Stimulated activated CD8-positive, alpha-beta memory T cell treated with anti-CD3 and anti-CD28 coated beads, Interleukin-4, amount 100 ng/mL, for 1 hour (primary cell): Measurements from ENCODE around the gene KIRREL3.

ENCODE experiments used
- DNase-seq, 2 donors: peaks; one replicate each; pipeline ENCODE4 v3.0.0-alpha.2; 2020; ENCODE audit warnings: low read depth in 2 of 2, low spot score in 1 of 2

KIRREL3 gene

DNA sequence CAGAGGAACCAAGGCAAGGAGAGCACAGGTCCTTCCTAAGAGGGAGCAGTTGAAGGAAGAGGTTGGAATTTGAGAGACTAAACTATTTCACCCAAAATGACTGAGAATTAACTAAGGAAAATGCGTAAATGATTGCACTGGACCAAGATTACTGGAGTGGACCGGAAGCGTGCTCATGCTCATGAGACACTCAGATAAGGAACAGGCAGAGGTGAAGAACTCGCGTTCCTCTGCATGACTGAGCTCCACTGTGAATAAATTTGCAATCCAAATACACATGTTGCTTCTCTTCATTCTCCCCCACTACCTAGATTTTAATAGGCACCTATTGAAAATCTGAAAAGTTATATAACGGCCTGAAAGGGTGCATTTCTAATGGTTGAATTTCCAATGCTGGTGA is 207.0 kb downstream of the KIRREL3 start:
- DNase-seq, result no peak

DNA sequence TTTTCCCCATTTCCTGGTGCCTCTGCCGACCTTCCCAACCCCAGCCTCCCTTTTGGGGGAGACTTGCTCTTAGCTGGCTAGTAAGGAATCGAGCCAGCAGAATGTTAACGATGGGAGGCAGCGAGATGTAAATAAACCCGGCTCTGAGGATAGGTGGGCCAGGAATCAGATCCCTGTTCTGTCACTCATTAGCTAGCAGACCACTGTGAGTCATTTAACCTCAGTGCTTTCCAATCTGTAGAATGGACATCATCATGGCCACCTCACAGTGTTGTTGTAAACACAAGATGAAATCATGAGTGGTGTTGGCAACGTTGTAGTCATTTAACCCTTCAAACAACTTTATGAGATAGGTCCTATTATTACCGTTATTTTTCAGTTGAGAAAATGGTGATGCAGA is 208.6 kb downstream of the KIRREL3 start:
- DNase-seq, result no peak

DNA sequence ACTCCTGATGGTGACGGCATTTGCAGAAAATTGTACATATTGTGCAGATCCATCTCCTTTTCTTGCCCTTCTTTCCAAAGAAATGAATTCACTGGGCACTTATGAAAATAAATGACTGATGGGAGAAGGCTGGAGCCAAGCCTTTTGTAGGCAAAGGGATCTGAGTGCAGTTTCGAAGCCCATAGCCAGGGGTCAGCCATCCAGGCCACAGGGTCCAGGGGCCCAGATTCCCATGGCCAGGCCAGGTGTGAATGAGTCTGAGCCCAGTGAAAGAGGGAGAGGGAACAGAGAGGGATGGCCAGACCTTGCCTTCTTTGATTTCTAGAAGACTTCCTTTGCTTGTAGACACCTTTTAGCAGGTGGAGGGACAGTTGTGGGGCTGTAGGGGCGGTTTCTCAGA is 209.1 kb downstream of the KIRREL3 start:
- no peak for DNase-seq

DNA sequence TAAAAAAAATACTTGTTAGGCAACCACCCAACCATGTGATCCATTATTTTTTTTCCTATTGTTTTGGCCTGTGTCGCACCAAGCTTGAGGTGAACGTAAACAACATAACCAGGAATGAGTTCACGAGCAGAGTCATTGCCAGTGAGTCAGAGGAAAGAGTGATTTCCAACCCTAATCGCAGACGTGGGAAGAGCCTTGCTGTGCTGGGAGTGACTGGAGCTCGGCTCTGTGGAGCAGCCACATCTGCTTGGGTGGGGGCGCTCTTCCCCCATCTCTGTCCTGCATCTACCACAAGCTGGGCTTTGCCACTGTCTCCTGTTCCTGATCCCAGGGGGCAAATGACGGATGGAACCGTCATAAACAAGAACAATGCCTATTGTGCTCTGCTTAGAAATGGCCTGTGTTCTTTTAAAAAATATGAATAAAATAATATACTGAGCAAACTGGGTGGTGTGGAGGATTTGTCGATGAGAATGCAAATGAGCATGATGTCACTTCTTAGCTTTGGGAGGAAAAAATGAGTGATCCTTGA is 210.0 kb downstream of the KIRREL3 start:
- no peak for DNase-seq

DNA sequence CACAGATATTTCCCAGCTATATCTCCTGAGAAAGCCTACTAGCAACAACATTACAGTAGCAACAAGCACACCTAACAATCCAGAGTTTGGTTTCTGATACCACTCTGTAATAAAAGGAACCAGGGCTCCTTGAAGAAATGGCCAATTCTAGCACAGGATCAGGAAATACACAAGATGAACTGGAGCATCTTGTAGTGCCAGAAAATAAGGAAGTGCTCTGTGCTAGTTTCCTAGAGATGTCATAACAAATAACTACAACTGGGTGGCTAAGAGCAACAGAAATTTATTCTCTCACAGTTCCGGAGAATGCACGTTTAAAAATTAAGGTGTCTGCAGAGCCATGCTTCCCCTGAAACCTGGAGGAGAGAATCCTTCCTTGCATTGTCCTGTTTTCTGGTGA is 217.8 kb downstream of the KIRREL3 start:
- DNase-seq, result no peak

DNA sequence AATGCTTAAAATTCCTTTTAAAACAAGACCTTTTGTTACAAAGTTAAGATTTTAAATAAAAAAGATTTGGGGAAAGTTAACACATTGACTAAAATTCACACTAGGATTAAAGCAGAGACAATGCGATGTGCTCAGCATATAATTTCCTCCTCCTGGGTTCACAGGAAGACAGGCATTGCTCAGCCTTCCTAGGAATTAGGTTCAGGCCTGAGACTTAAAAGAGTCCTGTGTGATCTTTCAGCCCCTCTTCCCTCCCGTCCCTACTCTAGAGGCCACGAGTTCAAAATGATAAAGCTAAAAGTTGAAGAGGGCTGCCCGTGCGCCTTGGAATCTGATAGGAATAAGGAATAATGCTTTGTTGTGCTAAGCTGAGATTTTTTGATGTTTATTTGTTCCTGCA is 218.6 kb downstream of the KIRREL3 start:
- DNase-seq, result no peak

DNA sequence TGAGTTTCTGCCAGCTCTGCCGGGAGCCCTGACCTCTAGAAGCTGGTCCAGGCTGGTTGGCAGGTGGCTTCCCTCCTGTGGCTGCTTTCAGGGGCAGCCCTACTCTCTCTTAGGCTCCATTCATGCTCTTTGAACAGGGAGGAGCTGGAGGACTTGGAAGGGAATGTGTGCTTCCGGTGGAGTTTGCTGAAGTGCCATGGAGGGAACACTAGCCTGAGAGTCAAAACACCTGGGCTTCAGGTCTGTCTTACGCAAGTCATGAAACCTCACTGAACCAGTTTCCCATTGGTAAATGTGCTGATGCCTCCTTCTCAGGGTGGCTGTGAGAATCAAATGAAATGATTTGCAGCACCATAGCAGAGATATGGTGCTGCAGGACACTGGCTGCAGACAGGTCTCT is 224.5 kb downstream of the KIRREL3 start:
- no peak for DNase-seq

DNA sequence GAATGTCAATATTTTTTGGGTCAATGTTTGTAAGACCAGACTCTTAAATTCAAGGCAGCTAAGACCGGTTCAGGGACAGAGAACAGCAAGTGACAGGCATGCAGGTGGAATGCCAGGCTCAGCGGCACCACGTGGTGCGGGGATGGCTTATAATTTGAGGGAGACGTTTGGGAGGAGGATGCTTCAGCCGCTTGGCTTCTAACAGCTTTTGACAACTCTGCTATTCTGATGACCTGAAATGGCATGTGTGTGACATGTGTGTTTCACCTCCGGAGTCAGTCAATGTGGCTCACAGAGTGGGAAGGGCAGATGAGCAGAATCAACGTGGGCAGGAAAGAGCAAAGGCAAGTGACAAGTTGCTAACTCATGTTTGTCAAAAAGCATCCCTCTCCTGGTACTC is 228.3 kb downstream of the KIRREL3 start:
- no peak for DNase-seq

DNA sequence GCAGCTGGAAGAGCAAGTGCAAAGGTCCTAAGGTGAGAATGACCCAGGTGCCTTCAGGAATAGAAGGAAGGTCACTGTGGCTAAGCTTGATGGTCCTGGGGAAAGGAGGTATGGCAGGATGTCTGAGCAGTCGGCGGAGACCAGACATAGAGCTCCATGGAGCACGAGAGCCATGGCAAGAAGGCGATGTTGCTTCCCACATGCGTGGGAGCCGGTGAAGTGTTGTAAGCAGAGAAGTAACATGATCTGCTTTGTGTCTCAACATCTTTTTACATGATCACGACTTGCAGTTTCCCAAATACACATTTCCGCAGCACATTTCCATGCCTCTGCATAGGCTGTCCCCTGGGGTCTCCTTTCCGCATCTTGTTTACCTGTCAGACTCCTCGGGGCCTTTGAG is 231.9 kb downstream of the KIRREL3 start:
- no peak for DNase-seq

DNA sequence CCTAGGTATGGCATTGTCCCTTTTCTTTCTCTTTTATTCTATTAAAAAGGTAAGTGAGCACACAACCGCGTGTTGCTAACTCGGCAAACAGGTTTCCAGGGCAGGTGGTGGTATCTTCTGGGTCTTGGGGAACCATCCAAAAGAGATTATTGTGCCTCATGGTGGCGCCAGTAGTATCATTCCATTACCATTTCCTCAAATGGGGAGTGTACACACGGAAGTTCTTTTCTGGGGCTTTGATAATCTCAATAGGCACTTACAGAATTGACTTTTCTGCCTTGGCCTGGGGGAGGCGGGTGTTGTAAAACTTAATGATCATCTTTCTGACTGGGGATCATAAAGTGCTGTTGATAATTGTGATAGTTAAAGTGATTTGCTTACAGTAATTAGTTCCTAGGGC is 234.1 kb downstream of the KIRREL3 start:
- DNase-seq, result no peak

DNA sequence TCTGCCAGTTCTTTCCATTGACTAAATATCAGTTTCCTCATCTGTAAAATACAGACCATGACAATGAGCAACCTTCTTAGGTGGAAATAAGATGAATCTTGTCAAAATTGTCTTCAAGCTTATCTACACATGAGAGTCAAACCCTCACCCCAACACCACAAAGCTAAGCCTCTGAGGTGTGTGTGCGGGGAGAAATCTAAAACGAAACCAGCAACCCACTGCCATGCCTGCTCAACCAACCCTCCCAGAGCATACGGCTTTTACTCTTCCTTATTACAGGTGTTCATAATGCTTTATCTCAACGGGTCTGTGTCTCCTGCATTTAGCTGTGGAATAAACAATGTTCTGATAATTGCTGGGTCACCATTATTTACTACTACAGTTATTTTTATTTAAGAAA is 235.4 kb downstream of the KIRREL3 start:
- no peak for DNase-seq

DNA sequence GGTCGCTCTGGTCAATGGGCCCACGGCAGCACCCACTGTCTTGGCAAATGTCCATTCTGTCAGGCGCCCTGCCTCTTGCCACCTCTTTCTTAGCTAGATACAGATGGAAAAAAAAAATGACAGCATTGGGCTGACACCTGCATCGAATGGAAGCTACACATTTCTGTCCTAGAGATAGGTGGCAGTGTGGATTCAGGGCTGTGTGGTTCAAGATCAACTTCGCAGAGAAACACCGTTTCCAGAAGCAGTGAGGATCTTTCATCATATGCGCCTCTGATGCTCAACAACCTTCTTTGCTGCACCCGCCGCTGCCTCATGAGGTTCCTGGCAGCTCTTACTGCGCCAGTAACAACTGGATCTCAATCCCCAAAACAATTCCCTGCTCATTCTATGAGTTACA is 236.3 kb downstream of the KIRREL3 start:
- no peak for DNase-seq

DNA sequence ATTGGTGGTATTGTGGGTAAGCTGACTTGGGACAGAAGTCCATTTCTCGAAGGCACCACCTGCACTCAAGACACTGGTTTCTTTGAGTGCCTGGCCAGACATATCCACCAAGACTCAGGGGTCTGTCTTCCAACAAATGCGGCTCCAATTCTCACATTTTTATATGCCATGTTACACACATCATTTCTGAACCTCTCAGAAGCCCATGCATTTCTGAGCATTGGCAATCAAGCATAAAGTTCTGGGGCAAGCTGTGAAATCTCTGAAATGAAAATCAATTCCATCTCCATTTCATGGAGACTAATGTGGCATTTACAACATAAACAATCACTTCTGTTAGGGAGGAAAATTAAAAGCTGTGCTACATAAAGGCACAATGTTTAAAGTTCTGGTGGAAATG is 243.7 kb downstream of the KIRREL3 start:
- DNase-seq, result no peak

DNA sequence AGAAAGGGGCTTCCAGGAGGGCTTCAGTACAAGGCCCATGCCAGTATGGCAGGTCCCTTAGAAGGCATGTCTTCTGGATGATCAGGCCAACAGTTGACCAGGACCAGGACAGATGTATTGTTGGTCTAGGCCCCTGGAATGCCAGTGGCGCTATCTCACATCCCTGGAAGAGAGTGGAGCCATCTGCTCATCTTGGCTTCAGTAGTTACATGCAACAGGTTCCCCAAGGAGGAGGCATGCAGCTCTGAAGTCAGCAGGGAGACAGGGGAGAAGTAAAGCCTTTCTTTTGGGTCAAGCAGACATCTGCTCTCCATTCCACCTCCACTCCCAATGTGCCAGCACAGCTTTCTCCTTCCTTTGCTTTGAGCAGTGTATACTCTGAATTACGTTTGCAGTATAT is 244.1 kb downstream of the KIRREL3 start:
- DNase-seq, result no peak

DNA sequence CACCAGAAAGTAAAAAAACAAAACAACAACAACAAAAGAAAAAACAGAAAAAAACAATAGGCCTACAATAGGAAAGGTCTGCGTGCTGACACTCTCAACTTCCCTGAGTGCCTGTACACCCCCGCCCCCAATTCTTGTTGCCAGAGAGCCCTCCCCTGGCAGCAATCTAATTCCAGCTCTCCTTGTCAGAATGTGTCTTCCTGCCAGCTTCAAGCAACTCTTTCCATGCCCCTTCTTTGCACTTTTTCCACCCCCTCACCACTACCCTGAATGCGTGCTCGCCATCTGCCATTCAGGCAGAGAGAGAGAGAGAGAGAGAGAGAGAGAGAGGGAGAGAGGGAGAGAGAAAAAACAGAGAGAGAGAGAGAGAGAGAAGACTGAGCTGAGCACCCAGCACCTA is 245.0 kb downstream of the KIRREL3 start:
- no peak for DNase-seq

DNA sequence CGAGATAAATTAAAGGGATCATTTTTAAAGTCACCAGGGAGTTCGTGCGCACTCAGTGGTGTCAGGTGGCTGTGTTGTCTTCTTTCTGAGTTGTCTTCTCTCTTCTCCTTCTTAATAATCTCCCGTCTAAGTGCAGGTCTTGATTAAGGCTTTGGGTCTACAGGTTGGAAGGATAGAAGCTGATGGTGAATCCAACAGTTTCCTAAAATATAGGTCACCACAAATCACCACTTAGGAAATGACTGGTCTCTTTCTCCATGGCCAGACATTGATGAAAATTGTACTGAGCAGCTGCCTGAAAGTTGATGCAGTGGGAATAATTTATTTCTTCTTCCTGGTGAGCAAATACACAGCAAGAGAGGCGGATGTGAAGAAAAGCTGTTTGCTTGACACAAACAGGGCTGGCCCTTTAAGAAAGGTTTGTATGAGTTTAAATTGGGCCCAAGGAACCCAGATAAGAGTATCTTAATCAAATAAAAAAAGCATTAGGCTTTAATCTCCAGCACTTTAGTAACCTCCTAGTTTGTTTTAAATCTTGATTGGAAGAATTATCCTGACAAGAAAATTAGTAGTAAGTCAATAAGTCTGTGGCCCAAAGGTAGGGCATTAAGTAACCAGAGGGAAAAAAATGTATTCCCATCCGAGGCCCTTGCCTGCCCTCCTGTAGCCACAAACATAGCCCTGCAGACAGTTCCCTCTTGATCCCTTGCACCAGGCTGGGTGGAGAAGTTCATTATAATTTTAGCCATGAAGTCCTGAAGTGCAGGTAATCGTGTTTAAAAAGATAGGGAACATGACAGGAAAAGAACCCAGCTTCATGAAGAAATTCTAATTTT is 245.8 kb downstream of the KIRREL3 start:
- no peak for DNase-seq

DNA sequence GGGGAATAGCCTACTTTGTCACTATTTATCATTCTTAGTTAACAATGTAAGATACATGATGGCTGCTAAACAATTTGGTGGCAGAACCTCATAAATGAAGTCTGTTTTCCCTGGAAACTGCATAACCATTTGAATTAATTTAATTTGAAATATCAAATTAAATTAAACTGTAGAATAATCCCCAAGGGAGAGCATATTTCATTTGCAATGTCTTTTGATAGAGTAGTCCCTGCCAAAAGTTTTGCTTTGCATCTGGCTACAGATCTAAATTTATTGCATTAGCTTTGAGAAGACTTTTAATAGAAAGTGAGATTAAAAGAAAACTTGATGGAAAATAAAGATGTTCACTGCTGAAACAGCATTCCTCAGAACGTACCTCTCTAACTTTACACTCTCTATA is 246.6 kb downstream of the KIRREL3 start:
- DNase-seq, result no peak

DNA sequence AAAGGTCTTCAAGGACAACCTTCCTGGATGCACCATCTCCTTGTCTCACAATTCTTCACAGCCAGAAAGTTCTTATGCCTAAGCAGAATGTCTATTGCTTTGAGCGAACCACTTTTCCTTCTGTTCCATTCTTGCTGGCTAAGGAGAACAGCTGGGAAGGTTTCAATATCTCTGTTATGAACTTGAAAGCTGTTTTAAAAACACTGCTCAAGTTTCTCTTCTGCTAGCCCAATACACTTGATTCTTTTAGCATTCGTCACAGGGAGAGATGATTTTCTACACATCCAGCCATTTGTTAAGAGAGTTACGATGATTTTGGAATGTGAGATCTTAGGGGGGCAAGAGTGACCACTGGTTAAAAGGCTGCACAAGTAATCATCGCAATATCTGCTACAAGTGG is 249.3 kb downstream of the KIRREL3 start:
- DNase-seq, result no peak

DNA sequence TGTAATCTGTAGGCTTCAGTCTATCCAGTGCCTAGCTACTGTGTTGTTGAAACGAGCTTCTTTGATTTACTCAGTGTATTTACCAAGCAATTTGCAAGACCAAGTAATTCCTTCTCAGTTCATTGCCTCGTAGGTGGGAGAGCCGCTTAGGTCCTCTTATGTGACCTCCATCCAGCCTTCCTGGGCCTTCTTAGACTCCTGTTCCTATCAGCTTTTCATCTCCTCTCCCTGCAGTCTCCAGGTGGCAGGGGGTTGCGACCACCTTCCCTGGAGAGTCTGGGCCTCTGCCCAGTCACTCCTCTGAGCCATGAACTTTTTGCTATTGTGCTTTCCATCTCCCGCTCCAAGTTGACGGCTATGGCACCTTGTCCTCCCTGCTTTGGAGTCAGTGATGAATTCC is 251.8 kb downstream of the KIRREL3 start:
- no peak for DNase-seq

DNA sequence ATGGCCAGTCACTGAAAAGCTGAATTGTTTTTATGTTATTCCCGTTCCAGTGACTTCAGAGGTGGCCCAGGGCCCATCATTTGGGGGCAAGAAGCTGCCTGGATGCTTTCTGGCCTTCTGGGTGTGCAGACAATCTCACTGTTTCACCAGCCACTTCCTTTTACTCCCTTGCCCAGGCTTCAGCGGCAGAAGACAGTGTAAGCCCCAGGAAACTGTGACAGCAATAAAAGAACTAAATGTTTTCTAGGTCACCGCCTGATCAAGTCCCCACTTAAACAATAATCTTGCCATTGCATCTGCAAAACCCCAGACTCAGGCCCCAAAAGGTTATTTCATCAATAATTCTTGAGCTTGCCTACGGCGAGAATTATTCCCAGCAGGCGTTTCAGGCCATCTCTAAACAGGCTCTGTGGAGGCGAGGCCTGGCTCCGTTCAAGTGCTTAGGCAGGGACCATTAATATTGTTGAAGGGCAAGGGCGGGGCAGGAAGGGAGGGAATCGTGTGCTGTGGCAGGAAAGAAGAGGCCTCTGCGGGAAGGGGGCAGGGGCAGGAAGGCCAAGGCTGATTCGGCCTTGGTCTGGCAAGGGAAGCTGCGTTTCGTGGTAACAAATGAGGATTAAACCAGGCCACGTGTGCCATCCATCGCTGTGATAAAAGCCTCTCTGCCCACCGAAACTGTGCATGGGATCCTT is 252.3 kb downstream of the KIRREL3 start:
- no peak for DNase-seq

DNA sequence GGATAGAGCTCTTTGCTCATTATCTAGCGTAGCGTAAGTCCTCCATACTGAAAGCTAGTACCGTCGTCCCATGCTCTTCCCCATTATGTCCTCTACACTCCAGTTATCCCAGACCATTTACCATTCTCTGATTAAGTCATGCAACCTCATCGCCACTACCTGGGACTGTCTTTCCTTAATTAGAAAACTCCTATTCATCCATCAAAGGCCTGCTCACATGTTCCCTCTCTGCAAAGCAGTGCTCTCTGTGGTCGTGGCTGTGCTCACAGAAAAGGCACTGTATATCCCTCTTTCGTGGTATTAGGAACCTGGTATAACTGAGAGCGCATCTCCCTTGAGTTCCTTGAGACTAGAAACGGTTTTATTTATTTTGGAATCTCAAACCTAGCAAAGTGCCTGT is 253.3 kb downstream of the KIRREL3 start:
- DNase-seq, result no peak

DNA sequence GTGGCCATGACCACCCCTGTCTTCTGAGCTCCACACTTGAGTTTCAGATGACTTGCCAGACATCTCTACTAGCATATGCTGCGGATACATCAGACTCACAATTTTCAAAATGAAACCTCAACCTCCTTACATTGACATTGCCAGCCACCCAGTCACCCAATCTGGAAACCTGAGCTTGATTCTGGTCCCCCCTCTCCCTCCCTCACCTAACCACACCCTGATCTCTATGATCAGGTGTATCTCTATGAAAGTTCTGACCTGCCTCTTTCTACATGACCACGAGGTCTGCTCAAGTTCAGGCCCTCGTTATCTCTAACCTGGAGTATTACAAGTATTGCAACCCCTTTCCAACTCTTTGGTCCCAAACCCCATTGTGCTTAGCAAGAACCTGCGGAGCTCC is 254.1 kb downstream of the KIRREL3 start:
- DNase-seq, result no peak

DNA sequence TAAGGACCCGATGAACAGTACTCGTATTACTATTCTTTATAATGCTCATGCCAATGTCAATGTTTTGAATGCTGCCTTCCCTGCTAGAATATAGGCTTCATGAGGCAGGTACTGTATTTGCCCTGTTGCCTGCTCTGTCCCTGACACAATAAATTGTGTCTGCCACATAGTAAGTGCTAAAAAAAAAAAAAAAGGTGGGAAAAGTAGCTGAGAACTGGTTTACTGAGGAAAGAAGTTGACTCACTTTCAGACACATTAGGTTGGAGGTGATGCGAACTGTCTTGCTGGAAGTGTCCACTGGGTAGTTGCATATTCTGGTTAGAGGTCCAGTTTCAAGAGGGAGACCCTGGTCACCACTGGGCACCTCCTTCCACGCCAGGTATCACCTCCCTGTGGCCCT is 255.9 kb downstream of the KIRREL3 start:
- DNase-seq, result no peak
